ENCODE measurements around the gene MCF2L2.
"Not testable (repeated sequence)": the region's sequence is repeated elsewhere in the genome, so short reads cannot be mapped to it uniquely, and the experiment has no call there.

MCF2L2 gene

DNA sequence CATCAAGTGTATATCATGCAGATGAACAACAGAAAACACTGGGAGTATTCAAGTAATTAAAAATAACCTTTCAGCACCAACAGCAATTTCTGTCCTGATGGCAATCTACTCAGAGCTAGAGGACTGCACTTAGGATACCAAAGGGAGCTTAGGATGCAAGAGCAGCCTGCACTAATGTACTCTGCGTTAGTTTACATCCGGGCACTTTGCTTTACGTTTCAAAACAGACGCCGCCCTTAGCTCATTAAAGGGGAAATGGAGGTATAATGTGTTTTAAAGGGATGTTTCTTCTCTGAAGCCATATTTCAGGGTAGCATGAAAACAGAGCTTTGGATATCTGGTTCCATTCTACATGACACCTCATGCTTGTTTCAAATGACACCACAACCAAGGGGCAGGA lies 189.4 kb downstream of the MCF2L2 start:
- ChIA-PET CTCF (interaction anchor here (0.7 to 1.7 kb wide), 3 partner anchors 11 to 21 kb away, joined by 3 to 5 read pairs (median 3); partner anchors contain the start of gene B3GNT5), POLR2A (no interaction called here)

DNA sequence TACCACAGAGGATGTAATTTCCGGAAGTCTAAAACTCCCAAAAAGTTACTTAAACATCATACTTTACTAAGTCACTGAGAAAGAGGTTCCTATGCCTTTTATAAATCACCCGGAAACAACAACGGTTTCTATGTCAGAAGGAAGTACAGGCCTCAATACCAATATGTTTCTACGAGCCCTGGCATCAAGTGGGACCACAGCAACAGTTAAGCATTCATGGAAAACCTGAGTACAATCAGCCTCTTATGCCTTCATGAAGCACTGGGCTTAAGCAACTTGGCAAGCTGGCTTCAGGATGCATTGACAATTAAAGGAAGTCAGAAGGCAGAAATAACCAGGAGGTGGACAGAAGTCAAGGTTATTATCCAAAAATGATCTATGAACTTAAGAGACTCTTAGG lies 194.5 kb downstream of the MCF2L2 start:
- peak in 2 of 3 donors; percentile 44 to 62 for DNase-seq
- 4% methylated on average over 3 of the region's 4 CpGs for WGBS (ENCODE audit: insufficient coverage)
- H3K27ac ChIP-seq (ENCODE audit: insufficient read depth in 1 of 2, low read depth in 1 of 2, low read length in 2 of 2, poor library complexity in 1 of 2, severe bottlenecking in 2 of 2): no peak overlapping the region
- H3K4me1 ChIP-seq (ENCODE audit: control extremely low read depth in 1 of 4, control insufficient read depth in 4 of 4, insufficient read depth in 4 of 4, low read length in 3 of 4): peaks cover 0 to 8% (median 6%) of the 10 kb centered on the region in 4 experiments
- H3K27me3 ChIP-seq (replicated peaks in 2 of 5; ENCODE audit: control insufficient read depth in 4 of 5, insufficient read depth in 5 of 5, low read length in 4 of 5): no peaks in the 10 kb centered on the region
- no peak overlapping the region for H3K4me3 ChIP-seq (ENCODE audit: control insufficient read depth in 1 of 7, extremely low read depth in 1 of 7, insufficient read depth in 4 of 7, low read depth in 2 of 7, low read length in 6 of 7)
- CTCF ChIA-PET: interaction anchor here (0.8 to 1.3 kb wide), 2 partner anchors 11 to 32 kb away, joined by 3 to 5 read pairs; no protein-coding TSS in a partner anchor
- H3K9me3 ChIP-seq (ENCODE audit: control extremely low read depth in 1 of 5, control insufficient read depth in 4 of 5, insufficient read depth in 2 of 5, low read depth in 1 of 5, low read length in 4 of 5): no peaks in the 10 kb centered on the region
- POLR2A ChIA-PET: interaction anchor here (1.0 kb wide), 1 partner anchor 10 kb away, joined by 4 read pairs; no protein-coding TSS in a partner anchor
- H3K36me3 ChIP-seq (ENCODE audit: control insufficient read depth in 4 of 4, insufficient read depth in 4 of 4, low read length in 3 of 4): no peaks in the 10 kb centered on the region

More for the DNA sequence above, 189.4 kb downstream of the MCF2L2 start:
- 97% methylated on average over 5 of the region's 5 CpGs for WGBS (ENCODE audit: insufficient coverage)
- Histone ChIP-seq H3K27ac (ENCODE audit: insufficient read depth in 1 of 2, low read depth in 1 of 2, low read length in 2 of 2, poor library complexity in 1 of 2, severe bottlenecking in 2 of 2) (no peak overlapping the region), H3K4me1 (ENCODE audit: control extremely low read depth in 1 of 4, control insufficient read depth in 4 of 4, insufficient read depth in 4 of 4, low read length in 3 of 4) (peaks cover 0 to 6% (median 5%) of the 10 kb centered on the region in 4 experiments), H3K4me3 (ENCODE audit: control insufficient read depth in 1 of 7, extremely low read depth in 1 of 7, insufficient read depth in 4 of 7, low read depth in 2 of 7, low read length in 6 of 7) (no peak overlapping the region), H3K27me3 (replicated peaks in 2 of 5; ENCODE audit: control insufficient read depth in 4 of 5, insufficient read depth in 5 of 5, low read length in 4 of 5) (no peaks in the 10 kb centered on the region), H3K9me3 (ENCODE audit: control extremely low read depth in 1 of 5, control insufficient read depth in 4 of 5, insufficient read depth in 2 of 5, low read depth in 1 of 5, low read length in 4 of 5) (peaks cover 0 to 12% (median 6%) of the 10 kb centered on the region in 5 experiments), H3K36me3 (ENCODE audit: control insufficient read depth in 4 of 4, insufficient read depth in 4 of 4, low read length in 3 of 4) (no peaks in the 10 kb centered on the region)
- no peak for DNase-seq

DNA sequence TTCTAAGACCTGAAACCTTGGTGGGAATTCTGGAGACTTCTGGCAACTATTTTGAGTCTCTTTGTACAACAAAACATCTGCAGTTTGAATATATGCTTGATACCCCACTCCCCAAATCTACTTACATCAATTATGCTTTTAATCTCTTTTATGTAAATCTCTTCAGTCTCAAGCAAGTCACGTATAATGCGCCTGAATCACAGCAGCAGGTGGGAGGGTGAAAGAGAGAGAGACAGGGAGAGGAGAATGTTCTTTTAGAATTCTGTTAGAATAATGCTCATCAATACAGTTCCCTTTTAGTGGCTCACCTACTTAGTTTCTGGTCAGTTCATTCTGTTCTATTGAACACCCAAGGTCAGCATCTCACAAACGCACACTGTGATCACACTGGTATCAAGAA lies 197.6 kb downstream of the MCF2L2 start:
- ChIA-PET POLR2A (no interaction called here), CTCF (no interaction called here)
- peaks cover 0 to 10% (median 6%) of the 10 kb centered on the region in 4 experiments for H3K4me1 ChIP-seq (ENCODE audit: control extremely low read depth in 1 of 4, control insufficient read depth in 4 of 4, insufficient read depth in 4 of 4, low read length in 3 of 4)
- no peak for DNase-seq
- no peaks in the 10 kb centered on the region for H3K36me3 ChIP-seq (ENCODE audit: control insufficient read depth in 4 of 4, insufficient read depth in 4 of 4, low read length in 3 of 4)
- WGBS (ENCODE audit: insufficient coverage): 100% methylated on average over 1 of the region's 3 CpGs
- H3K9me3 ChIP-seq (ENCODE audit: control extremely low read depth in 1 of 5, control insufficient read depth in 4 of 5, insufficient read depth in 2 of 5, low read depth in 1 of 5, low read length in 4 of 5): no peaks in the 10 kb centered on the region
- no peak overlapping the region for H3K4me3 ChIP-seq (ENCODE audit: control insufficient read depth in 1 of 7, extremely low read depth in 1 of 7, insufficient read depth in 4 of 7, low read depth in 2 of 7, low read length in 6 of 7)
- no peak overlapping the region for H3K27ac ChIP-seq (ENCODE audit: insufficient read depth in 1 of 2, low read depth in 1 of 2, low read length in 2 of 2, poor library complexity in 1 of 2, severe bottlenecking in 2 of 2)
- no peaks in the 10 kb centered on the region for H3K27me3 ChIP-seq (replicated peaks in 2 of 5; ENCODE audit: control insufficient read depth in 4 of 5, insufficient read depth in 5 of 5, low read length in 4 of 5)

DNA sequence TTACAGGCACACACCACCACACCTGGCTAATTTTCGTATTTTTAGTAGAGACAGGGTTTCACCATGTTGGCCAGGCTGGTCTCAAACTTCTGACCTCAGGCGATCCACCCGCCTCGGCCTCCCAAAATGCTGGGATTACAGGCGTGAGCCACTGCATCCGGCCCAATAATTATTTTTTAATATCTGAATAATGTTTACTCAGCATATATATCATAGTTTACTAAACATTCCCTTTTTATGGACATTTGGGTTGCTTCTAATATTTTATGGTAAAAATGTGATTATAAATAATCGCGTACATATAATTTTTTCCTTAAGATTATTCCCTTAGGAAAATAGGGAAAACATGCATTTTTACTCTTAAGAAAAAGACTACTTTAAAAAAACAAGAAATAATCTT lies 198.2 kb downstream of the MCF2L2 start:
- H3K4me3 ChIP-seq (ENCODE audit: control insufficient read depth in 1 of 7, extremely low read depth in 1 of 7, insufficient read depth in 4 of 7, low read depth in 2 of 7, low read length in 6 of 7); POLR2A ChIA-PET; H3K9me3 ChIP-seq (ENCODE audit: control extremely low read depth in 1 of 5, control insufficient read depth in 4 of 5, insufficient read depth in 2 of 5, low read depth in 1 of 5, low read length in 4 of 5); DNase-seq; H3K27me3 ChIP-seq (replicated peaks in 2 of 5; ENCODE audit: control insufficient read depth in 4 of 5, insufficient read depth in 5 of 5, low read length in 4 of 5); H3K36me3 ChIP-seq (ENCODE audit: control insufficient read depth in 4 of 4, insufficient read depth in 4 of 4, low read length in 3 of 4); CTCF ChIA-PET; H3K27ac ChIP-seq (ENCODE audit: insufficient read depth in 1 of 2, low read depth in 1 of 2, low read length in 2 of 2, poor library complexity in 1 of 2, severe bottlenecking in 2 of 2): not testable (repeated sequence)
- WGBS (ENCODE audit: insufficient coverage): 100% methylated on average over 3 of the region's 8 CpGs
- peaks cover 0 to 10% (median 6%) of the 10 kb centered on the region in 4 experiments for H3K4me1 ChIP-seq (ENCODE audit: control extremely low read depth in 1 of 4, control insufficient read depth in 4 of 4, insufficient read depth in 4 of 4, low read length in 3 of 4)

DNA sequence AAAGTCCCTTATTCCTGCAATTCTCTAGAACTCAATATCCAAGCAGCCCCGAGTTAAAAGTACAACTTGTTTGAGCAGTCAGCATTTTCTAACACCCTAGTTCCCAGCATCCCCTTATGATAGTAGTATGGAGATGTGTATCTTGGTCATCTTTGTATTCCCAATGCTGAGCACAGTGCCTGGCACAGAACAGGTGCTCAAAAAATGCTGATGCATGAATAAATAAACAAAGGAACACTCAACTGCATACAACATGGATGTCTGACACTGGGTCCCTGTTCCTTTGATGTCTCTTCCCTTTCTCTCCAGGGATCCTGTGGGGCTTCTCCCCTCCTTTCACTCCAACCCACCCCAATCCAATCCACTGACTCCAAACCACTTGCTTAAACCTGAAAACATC lies 199.2 kb downstream of the MCF2L2 start:
- CTCF ChIA-PET: interaction anchor here (1.3 kb wide), 1 partner anchor 10 kb away, joined by 3 read pairs; no protein-coding TSS in a partner anchor
- H3K9me3 ChIP-seq (ENCODE audit: control extremely low read depth in 1 of 5, control insufficient read depth in 4 of 5, insufficient read depth in 2 of 5, low read depth in 1 of 5, low read length in 4 of 5): no peaks in the 10 kb centered on the region
- no peak overlapping the region for H3K4me3 ChIP-seq (ENCODE audit: control insufficient read depth in 1 of 7, extremely low read depth in 1 of 7, insufficient read depth in 4 of 7, low read depth in 2 of 7, low read length in 6 of 7)
- WGBS (ENCODE audit: insufficient coverage): no CpG with 5 or more reads among the region's 1 CpG
- H3K36me3 ChIP-seq (ENCODE audit: control insufficient read depth in 4 of 4, insufficient read depth in 4 of 4, low read length in 3 of 4): no peaks in the 10 kb centered on the region
- DNase-seq: no peak
- H3K27me3 ChIP-seq (replicated peaks in 2 of 5; ENCODE audit: control insufficient read depth in 4 of 5, insufficient read depth in 5 of 5, low read length in 4 of 5): no peaks in the 10 kb centered on the region
- peaks cover 0 to 17% (median 13%) of the 10 kb centered on the region in 4 experiments for H3K4me1 ChIP-seq (ENCODE audit: control extremely low read depth in 1 of 4, control insufficient read depth in 4 of 4, insufficient read depth in 4 of 4, low read length in 3 of 4)
- POLR2A ChIA-PET: no interaction called here
- H3K27ac ChIP-seq (ENCODE audit: insufficient read depth in 1 of 2, low read depth in 1 of 2, low read length in 2 of 2, poor library complexity in 1 of 2, severe bottlenecking in 2 of 2): no peak overlapping the region

DNA sequence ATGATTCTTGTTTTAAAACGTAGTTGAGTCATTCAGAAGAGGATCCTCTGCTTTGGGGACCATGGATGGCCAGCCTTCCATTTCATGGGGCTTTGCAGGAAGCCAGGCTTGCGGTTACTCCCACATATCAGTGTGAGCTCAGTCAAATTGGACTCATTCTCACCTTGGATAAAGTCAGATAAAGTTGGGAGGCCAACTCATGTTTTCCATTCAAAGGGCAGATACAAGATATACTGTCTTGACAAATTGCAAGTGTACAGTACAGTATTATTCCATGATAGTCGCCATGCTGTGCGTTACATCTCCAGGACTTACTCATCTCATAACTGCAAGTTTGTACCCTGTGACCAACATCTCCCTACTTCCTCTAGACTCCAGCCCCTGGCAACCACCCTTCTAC lies 200.8 kb downstream of the MCF2L2 start:
- Histone ChIP-seq H3K9me3 (ENCODE audit: control extremely low read depth in 1 of 5, control insufficient read depth in 4 of 5, insufficient read depth in 2 of 5, low read depth in 1 of 5, low read length in 4 of 5) (no peaks in the 10 kb centered on the region), H3K4me1 (ENCODE audit: control extremely low read depth in 1 of 4, control insufficient read depth in 4 of 4, insufficient read depth in 4 of 4, low read length in 3 of 4) (peaks cover 0 to 13% (median 10%) of the 10 kb centered on the region in 4 experiments), H3K36me3 (ENCODE audit: control insufficient read depth in 4 of 4, insufficient read depth in 4 of 4, low read length in 3 of 4) (no peaks in the 10 kb centered on the region), H3K4me3 (ENCODE audit: control insufficient read depth in 1 of 7, extremely low read depth in 1 of 7, insufficient read depth in 4 of 7, low read depth in 2 of 7, low read length in 6 of 7) (no peak overlapping the region), H3K27me3 (replicated peaks in 2 of 5; ENCODE audit: control insufficient read depth in 4 of 5, insufficient read depth in 5 of 5, low read length in 4 of 5) (no peaks in the 10 kb centered on the region), H3K27ac (ENCODE audit: insufficient read depth in 1 of 2, low read depth in 1 of 2, low read length in 2 of 2, poor library complexity in 1 of 2, severe bottlenecking in 2 of 2) (no peak overlapping the region)
- ChIA-PET CTCF (interaction anchor here (1.2 to 1.5 kb wide), 4 partner anchors 9 to 43 kb away, joined by 3 to 5 read pairs (median 3); no protein-coding TSS in a partner anchor), POLR2A (no interaction called here)
- WGBS (ENCODE audit: insufficient coverage): 90% methylated on average over 3 of the region's 4 CpGs
- DNase-seq: no peak

DNA sequence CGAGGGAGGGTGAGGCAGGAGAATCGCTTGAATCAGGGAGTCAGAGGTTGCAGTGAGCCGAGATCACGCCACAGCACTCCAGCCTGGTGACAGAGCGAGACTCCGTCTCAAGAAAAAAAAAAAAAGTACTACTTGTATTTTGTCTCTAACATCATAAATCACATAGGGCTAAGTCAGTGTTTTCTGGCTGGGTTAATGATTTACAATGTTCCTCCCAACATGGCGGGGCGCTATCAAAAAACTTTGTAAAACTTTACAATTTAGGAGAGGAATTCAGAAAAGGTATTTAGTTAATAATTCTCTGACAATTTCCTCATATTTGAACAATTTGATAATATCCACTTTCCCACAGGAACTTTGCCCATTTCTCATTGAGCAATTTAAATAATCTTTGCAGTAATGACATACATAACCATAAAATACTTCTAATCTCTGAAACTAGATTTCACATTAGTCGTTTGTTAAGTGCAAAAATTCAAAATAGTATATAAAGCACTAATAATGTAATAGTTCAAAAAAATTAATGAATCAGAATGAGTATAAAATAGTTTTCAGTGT lies 202.0 kb downstream of the MCF2L2 start:
- 54% methylated on average over 2 of the region's 9 CpGs for WGBS (ENCODE audit: insufficient coverage)

More for the DNA sequence above, 202.0 kb downstream of the MCF2L2 start:
- ChIA-PET POLR2A (no interaction called here), CTCF (no interaction called here)
- H3K36me3 ChIP-seq (ENCODE audit: control insufficient read depth in 4 of 4, insufficient read depth in 4 of 4, low read length in 3 of 4): no peaks in the 10 kb centered on the region
- H3K4me3 ChIP-seq (ENCODE audit: control insufficient read depth in 1 of 7, extremely low read depth in 1 of 7, insufficient read depth in 4 of 7, low read depth in 2 of 7, low read length in 6 of 7): no peak overlapping the region
- no peaks in the 10 kb centered on the region for H3K9me3 ChIP-seq (ENCODE audit: control extremely low read depth in 1 of 5, control insufficient read depth in 4 of 5, insufficient read depth in 2 of 5, low read depth in 1 of 5, low read length in 4 of 5)
- no peak overlapping the region for H3K27ac ChIP-seq (ENCODE audit: insufficient read depth in 1 of 2, low read depth in 1 of 2, low read length in 2 of 2, poor library complexity in 1 of 2, severe bottlenecking in 2 of 2)
- H3K4me1 ChIP-seq (ENCODE audit: control extremely low read depth in 1 of 4, control insufficient read depth in 4 of 4, insufficient read depth in 4 of 4, low read length in 3 of 4): peaks cover 0 to 13% (median 10%) of the 10 kb centered on the region in 4 experiments
- no peaks in the 10 kb centered on the region for H3K27me3 ChIP-seq (replicated peaks in 2 of 5; ENCODE audit: control insufficient read depth in 4 of 5, insufficient read depth in 5 of 5, low read length in 4 of 5)
- peak in 1 of 3 donors; percentile 53 for DNase-seq
